Dendritic cell treated with granulocyte-macrophage colony-stimulating factor and Interleukin-4, amounts not matched to agents 40 ng/mL and 50 ng/mL, for 4 days (primary cell): ENCODE measurements around the gene RIOK2.

Source experiments
- H3K27ac Mint-ChIP-seq: one replicate; pipeline ENCODE4 v1.8.0; 2022; ENCODE audit warnings: mild to moderate bottlenecking, mixed read lengths
- H3K27me3 Mint-ChIP-seq: one replicate; pipeline ENCODE4 v1.8.0; 2022; ENCODE audit warnings: mild to moderate bottlenecking, mixed read lengths
- H3K36me3 Mint-ChIP-seq: one replicate; pipeline ENCODE4 v1.8.0; 2022; ENCODE audit warnings: low read depth, mixed read lengths
- H3K4me1 Mint-ChIP-seq: one replicate; pipeline ENCODE4 v1.8.0; 2022; ENCODE audit warnings: low read depth, mixed read lengths
- H3K4me3 Mint-ChIP-seq: one replicate; pipeline ENCODE4 v1.8.0; 2022; ENCODE audit warnings: mild to moderate bottlenecking, moderate library complexity, mixed read lengths
- H3K9me3 Mint-ChIP-seq: one replicate; pipeline ENCODE4 v1.8.0; 2022; ENCODE audit warnings: mixed read lengths
- intact Hi-C: fragments of 100-400 bp; cut with micrococcal nuclease; formaldehyde crosslinking; loops from one replicate; pipeline ENCODE4 v1.15.0; 2022

Gene RIOK2

GRCh38 chr5:97183100-97183929 lies at the start of gene RIOK2:
RIOK2 (minus strand) TSS chr5:97183247; CDS start chr5:97183191, 56 bp downstream.
- Mint-ChIP-seq H3K4me3 (peak within 1 kb of the TSS; percentile 89), H3K9me3 (no peaks in the 10 kb centered on the region), H3K36me3 (peaks cover 42% of the 10 kb centered on the region), H3K27ac (peak within 1 kb of the TSS; percentile 96), H3K27me3 (peaks cover 2% of the 10 kb centered on the region), H3K4me1 (peaks cover 30% of the 10 kb centered on the region)
- intact Hi-C loops, result loop anchor here (5.0 to 10.0 kb wide), 2 partner anchors 1629 to 1749 kb away; partner anchors contain the start of genes ARSK and SKIC3

- Mint-ChIP-seq H3K27ac (no peak overlapping the region), H3K27me3 (peaks cover 2% of the 10 kb centered on the region), H3K4me1 (no peaks in the 10 kb centered on the region), H3K36me3 (no peaks in the 10 kb centered on the region), H3K4me3 (no peak overlapping the region), H3K9me3 (no peaks in the 10 kb centered on the region)
- intact Hi-C loops, result loop anchor here (1.0 to 10.0 kb wide), 2 partner anchors 303 to 1564 kb away; no protein-coding TSS in a partner anchor
These were observed 48.1 kb upstream of the RIOK2 start for GRCh38 chr5:97231025-97231636.

DNA sequence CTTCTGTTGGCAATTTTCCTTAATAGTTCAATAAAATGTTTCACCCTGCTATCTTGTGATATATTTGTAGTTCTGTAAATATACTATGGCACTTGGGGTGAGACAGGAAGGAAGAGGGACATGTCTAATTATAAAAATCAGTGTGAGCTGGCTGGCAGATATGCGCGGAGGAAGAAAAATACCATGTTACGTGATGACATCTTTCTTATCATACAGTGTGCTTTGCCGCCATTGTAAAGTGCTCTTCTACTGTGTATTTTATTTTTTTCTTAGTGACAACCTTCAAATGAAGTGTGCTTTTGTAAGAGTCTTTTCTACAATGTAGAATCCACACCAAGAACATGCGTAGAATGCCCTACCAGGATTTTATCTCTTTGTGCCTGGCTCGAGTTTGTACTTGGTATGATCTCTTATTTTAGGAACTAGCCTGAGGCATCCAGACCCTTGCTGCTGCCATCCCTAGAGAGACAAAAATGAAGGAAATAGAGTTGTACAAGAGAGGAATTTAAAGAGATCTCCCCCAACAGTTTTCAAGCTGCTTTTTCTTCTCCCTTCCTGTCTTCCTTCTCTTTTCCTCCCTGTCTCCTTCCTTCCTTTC lies 46.7 kb upstream of the RIOK2 start:
- Mint-ChIP-seq H3K9me3 (no peaks in the 10 kb centered on the region), H3K4me1 (no peaks in the 10 kb centered on the region), H3K27me3 (peaks cover 2% of the 10 kb centered on the region), H3K4me3 (no peak overlapping the region), H3K27ac (no peak overlapping the region), H3K36me3 (no peaks in the 10 kb centered on the region)
- intact Hi-C loops, result loop anchor here (10.0 kb wide), 1 partner anchor 1565 kb away; no protein-coding TSS in a partner anchor

DNA sequence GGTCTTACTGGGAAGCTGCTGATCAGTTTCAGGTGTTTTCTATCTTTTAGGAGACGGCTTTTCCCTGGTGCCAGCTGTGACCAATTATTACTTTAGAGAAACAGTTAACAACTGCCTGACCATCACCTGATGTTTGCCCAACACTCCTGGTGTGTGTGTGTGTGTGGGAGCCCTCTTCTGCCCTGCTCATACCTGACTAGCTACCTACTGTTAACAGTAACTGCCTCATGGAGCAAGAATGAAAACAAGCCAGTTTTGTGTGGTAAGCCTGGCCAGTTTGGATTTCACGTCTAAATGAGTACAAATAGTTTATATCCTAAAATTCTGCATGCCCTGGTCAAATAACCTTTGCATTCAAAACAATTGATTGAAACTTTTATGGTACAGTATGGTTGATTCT lies 46.1 kb upstream of the RIOK2 start:
- Mint-ChIP-seq H3K9me3 (no peaks in the 10 kb centered on the region), H3K4me1 (no peaks in the 10 kb centered on the region), H3K27ac (no peak overlapping the region), H3K27me3 (peaks cover 2% of the 10 kb centered on the region), H3K4me3 (no peak overlapping the region), H3K36me3 (no peaks in the 10 kb centered on the region)
- intact Hi-C loops, result no loop called here

DNA sequence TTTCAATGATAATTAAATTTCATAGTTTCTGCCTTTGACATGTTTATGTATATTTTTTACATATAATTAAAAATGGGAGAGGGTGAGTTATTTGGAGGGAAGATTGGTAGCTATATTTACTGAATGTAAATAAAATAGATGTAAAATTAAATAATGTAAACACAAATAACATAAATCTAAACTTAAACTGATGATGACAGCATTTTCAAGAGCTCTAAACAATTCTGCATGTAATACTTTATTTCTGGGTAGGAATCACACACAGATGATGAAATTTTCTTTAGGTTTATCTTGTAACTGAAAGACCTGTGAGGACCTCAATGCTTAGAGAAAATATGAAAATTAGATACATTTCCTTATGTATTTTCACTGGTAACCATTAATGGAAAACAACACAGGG lies 42.2 kb upstream of the RIOK2 start:
- Mint-ChIP-seq H3K27ac (no peak overlapping the region), H3K27me3 (peaks cover 2% of the 10 kb centered on the region), H3K4me1 (no peaks in the 10 kb centered on the region), H3K36me3 (no peaks in the 10 kb centered on the region), H3K4me3 (no peak overlapping the region), H3K9me3 (no peaks in the 10 kb centered on the region)
- intact Hi-C loops, result no loop called here

- intact Hi-C loops, result no loop called here
- H3K4me1 Mint-ChIP-seq, result no peaks in the 10 kb centered on the region
These were observed 41.2 kb upstream of the RIOK2 start for GRCh38 chr5:97224112-97224750.

DNA sequence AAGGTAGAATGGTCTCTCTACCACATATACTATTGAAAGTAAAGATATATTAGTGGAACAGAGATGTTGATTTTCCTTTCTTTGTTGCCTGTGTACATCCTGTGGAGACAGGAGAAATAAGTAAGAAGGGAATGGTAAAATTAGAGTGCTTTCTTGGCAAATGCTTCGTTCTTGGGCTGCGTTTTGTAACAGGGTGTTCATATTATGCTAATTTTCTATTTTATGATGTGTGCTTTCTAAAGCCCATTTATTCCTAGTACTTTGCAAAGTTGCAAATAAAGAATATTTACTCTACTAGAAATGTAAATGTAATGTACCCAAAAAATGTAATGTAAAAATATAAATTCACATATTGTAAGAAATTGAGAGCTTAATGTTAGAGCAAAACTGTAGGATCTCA lies 40.5 kb upstream of the RIOK2 start:
- no peak overlapping the region for H3K4me3 Mint-ChIP-seq
- no peaks in the 10 kb centered on the region for H3K9me3 Mint-ChIP-seq
- intact Hi-C loops, result no loop called here
- no peaks in the 10 kb centered on the region for H3K27me3 Mint-ChIP-seq
- H3K4me1 Mint-ChIP-seq, result no peaks in the 10 kb centered on the region
- H3K36me3 Mint-ChIP-seq, result no peaks in the 10 kb centered on the region
- H3K27ac Mint-ChIP-seq, result no peak overlapping the region

More at GRCh38 chr5:97224112-97224750, 41.2 kb upstream of the RIOK2 start:
- Mint-ChIP-seq H3K4me3 (no peak overlapping the region), H3K27ac (no peak overlapping the region), H3K9me3 (no peaks in the 10 kb centered on the region), H3K27me3 (no peaks in the 10 kb centered on the region), H3K36me3 (no peaks in the 10 kb centered on the region)

- intact Hi-C loops, result no loop called here
- Mint-ChIP-seq H3K27ac (no peak overlapping the region), H3K4me3 (no peak overlapping the region), H3K4me1 (no peaks in the 10 kb centered on the region), H3K36me3 (no peaks in the 10 kb centered on the region), H3K27me3 (peaks cover 11% of the 10 kb centered on the region), H3K9me3 (peaks cover 10% of the 10 kb centered on the region)
These were observed 26.3 kb upstream of the RIOK2 start for GRCh38 chr5:97209343-97209742.

- no peak overlapping the region for H3K27ac Mint-ChIP-seq
- H3K27me3 Mint-ChIP-seq, result peaks cover 8% of the 10 kb centered on the region
- intact Hi-C loops, result no loop called here
- no peaks in the 10 kb centered on the region for H3K4me1 Mint-ChIP-seq
- H3K9me3 Mint-ChIP-seq, result peaks cover 4% of the 10 kb centered on the region
- no peaks in the 10 kb centered on the region for H3K36me3 Mint-ChIP-seq
- no peak overlapping the region for H3K4me3 Mint-ChIP-seq
These were observed 25.7 kb upstream of the RIOK2 start for GRCh38 chr5:97208714-97209113.

DNA sequence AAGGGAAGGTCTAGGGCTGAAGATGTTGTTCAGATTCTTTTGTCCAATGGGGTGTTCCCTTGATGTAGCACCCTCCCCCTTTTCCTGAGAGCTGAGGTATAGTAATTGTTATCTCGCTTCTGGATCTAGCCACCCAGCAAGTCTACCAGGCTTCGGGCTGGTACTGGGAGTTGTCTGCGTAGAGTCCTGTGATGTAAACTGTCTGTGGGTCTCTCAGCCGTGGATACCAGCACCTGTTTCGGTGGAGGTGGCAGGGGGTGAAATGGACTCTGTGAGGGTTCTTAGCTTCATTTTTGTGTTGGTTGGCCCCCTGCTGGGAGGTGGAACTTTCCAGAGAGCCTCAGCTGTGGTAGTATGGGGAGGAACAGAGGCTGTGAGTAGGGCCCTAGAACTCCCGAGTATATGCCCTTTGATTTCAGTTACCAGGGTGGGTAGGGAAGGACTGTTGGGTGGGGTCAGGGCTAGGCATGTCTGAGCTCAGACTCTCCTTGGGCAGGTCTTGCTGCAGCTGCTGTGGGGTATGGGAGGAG lies 25.2 kb upstream of the RIOK2 start:
- Mint-ChIP-seq H3K36me3 (no peaks in the 10 kb centered on the region), H3K27ac (no peak overlapping the region), H3K9me3 (no peaks in the 10 kb centered on the region), H3K4me1 (no peaks in the 10 kb centered on the region), H3K4me3 (no peak overlapping the region), H3K27me3 (peaks cover 7% of the 10 kb centered on the region)
- intact Hi-C loops, result no loop called here

DNA sequence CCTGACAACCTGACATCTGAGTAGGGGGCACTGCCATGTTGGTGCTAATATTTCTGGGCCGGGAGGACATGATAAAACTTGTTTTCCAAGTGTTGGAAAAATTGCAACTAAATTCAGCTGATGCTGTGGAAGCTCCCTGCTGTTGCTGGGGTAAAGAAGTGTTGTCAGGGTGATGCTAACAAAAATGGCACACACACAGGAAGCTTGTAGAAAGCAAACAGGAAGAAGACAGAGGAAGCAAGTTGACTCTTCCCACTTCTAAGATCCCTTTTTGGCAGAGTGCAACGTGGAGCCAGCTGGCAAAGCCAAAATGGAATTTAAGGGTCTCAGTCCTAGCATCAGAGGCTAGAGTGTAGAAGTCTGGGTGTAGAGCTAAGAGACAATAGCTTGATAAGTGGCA lies 11.3 kb upstream of the RIOK2 start:
- Mint-ChIP-seq H3K4me3 (no peak overlapping the region), H3K4me1 (peaks cover 6% of the 10 kb centered on the region), H3K27me3 (peaks cover 1% of the 10 kb centered on the region), H3K36me3 (no peaks in the 10 kb centered on the region), H3K27ac (no peak overlapping the region), H3K9me3 (peaks cover 12% of the 10 kb centered on the region)
- intact Hi-C loops, result no loop called here

GRCh38 chr5:97193355-97193688 lies 10.3 kb upstream of the RIOK2 start:
- Mint-ChIP-seq H3K4me1 (peaks cover 6% of the 10 kb centered on the region), H3K36me3 (no peaks in the 10 kb centered on the region), H3K4me3 (no peak overlapping the region), H3K9me3 (peaks cover 12% of the 10 kb centered on the region), H3K27me3 (peaks cover 1% of the 10 kb centered on the region), H3K27ac (no peak overlapping the region)
- intact Hi-C loops, result no loop called here

- Mint-ChIP-seq H3K27me3 (peaks cover 1% of the 10 kb centered on the region), H3K27ac (no peak overlapping the region), H3K4me3 (no peak overlapping the region), H3K9me3 (peaks cover 12% of the 10 kb centered on the region), H3K4me1 (peaks cover 6% of the 10 kb centered on the region), H3K36me3 (no peaks in the 10 kb centered on the region)
- intact Hi-C loops, result no loop called here
These were observed 9.7 kb upstream of the RIOK2 start for GRCh38 chr5:97192580-97193354.
